Transverse colon (tissue), 3 donors: ENCODE results near the gene SFTPB.

ENCODE experiments used
- CTCF ChIP-seq, 5 experiments: fragments of 200-600 bp in 3 of 5; fragments of 450-650 bp in 2 of 5; sonication (generic) in 3 of 5; IDR thresholded peaks; 1 replicate in 2 of 5; 2 replicates in 3 of 5; pipeline ENCODE4 v1.5.1; 2016 to 2017; ENCODE audit warnings: antibody characterized with exemption in 5 of 5, inconsistent platforms in 3 of 5, mild to moderate bottlenecking in 2 of 5, moderate library complexity in 1 of 5
- EP300 ChIP-seq: sonication (generic); formaldehyde crosslinking; IDR thresholded peaks from one replicate; pipeline ENCODE4 v1.6.1; 2017; ENCODE audit warnings: antibody characterized with exemption, low read depth
- POLR2A ChIP-seq: fragments of 450-650 bp; IDR thresholded peaks from one replicate; pipeline ENCODE4 v1.6.1; 2016; ENCODE audit warnings: antibody characterized with exemption, mild to moderate bottlenecking, moderate library complexity

GRCh38 chr2:85660725-85661124 is 7.3 kb downstream of the SFTPB start:
- TF ChIP-seq POLR2A (no peak), CTCF (IDR thresholded peaks at IDR 0.05) (no peak), EP300 (no peak)
